Measurements from ENCODE around the gene DKC1.

Gene DKC1

DNA sequence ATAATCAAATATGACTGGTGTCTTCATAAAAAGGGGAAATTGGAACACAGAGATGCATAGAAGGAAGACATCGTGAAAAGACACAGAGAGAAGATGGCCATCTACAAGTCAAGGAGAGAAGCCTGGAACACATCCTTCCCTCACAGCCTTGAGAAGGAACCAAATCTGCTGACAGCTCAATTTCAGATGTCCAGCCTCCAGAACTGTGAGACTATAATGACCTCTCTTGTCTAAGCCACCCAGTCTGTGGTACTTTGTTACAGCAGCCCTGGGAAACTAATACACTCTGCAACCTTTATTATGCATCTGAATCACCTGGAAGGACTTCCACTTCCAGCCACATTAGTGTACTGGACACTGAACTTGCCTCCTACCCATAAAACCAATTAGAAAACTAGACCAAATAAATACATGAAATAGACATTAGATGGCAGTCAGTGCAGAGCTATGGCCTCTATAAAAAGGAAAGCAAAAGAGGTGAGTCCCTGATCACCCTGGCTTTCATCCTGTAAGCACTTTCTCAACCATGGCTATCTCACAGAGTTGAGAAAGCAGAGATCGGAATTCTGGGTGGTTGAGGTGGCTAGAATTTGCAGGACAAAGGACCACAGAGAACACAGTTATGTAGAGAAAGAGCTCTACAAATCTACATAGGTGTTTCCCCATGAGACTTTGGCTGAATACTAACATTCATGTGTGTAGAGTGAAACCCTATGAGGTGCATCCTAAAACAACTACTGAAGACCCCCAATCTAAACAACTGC, 37.5 kb upstream of the DKC1 start:
- H3K4me3 ChIP-seq: no peak overlapping the region
- no peak overlapping the region for H3K27ac ChIP-seq
- no peak overlapping the region for H3K9ac ChIP-seq (ENCODE audit: insufficient read length)
- H3K36me3 ChIP-seq (ENCODE audit: insufficient read depth, low read length): no peaks in the 10 kb centered on the region
- no peaks in the 10 kb centered on the region for H3K9me3 ChIP-seq (ENCODE audit: low read depth, low read length)
- TF ChIP-seq FOXP2 (optimal IDR thresholded peaks at IDR 0.05; ENCODE audit: control extremely low read depth, extremely low read length, insufficient read depth): no peak
- no peak for TF ChIP-seq EZH2 (IDR thresholded peaks at IDR 0.05)
- TF ChIP-seq POLR2AphosphoS5 (IDR thresholded peaks at IDR 0.05; ENCODE audit: borderline replicate concordance, low read depth, low read length): no peak
- DNase-seq (ENCODE audit: low read depth, low spot score): no peak

DNA sequence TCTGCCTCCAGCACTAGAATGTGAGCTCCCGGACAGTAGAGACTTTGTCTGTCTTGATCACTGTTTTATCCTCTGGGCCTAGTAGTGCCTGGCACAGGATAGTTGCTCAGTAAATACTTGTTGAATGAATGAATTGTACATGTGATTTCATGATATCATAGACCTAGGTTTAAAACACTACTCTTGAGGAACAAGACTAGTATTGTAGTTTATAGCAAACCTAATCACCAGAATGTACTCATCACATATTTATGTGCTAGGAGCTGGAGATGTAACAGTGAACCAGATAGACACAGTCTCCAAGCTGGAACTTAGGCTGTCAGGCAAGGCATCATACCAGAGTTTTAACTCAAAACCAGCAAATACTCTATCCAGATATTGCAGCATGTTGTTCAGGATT, 35.2 kb upstream of the DKC1 start:
- Histone ChIP-seq H3K4me3 (no peak overlapping the region), H3K9me3 (ENCODE audit: low read depth, low read length) (no peaks in the 10 kb centered on the region), H3K27ac (no peak overlapping the region), H3K9ac (ENCODE audit: insufficient read length) (no peak overlapping the region), H3K36me3 (ENCODE audit: insufficient read depth, low read length) (no peaks in the 10 kb centered on the region)
- no peak for TF ChIP-seq FOXP2 (optimal IDR thresholded peaks at IDR 0.05; ENCODE audit: control extremely low read depth, extremely low read length, insufficient read depth)
- TF ChIP-seq EZH2 (IDR thresholded peaks at IDR 0.05): no peak
- TF ChIP-seq POLR2AphosphoS5 (IDR thresholded peaks at IDR 0.05; ENCODE audit: borderline replicate concordance, low read depth, low read length): no peak
- DNase-seq (ENCODE audit: low read depth, low spot score): no peak

DNA sequence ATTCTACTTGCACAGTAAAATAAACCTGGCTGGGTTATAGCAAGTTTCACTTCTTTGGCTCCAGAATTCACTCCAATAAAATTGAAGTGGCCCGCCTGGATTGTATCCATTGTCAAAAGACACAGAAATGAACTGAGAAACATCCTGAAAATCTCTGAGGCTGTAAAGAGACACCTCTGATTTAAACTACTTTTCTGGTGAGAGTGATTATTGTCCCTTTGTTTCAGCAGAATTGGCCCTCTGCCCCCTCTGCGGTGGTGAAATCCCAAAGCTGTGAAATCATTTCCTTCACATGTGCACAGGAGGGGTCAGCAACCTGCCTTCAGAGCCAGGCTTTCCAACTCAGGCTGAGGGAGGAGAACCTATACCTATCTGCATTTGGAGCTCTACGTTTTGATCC, 34.8 kb upstream of the DKC1 start:
- Histone ChIP-seq H3K36me3 (ENCODE audit: insufficient read depth, low read length) (no peaks in the 10 kb centered on the region), H3K9me3 (ENCODE audit: low read depth, low read length) (no peaks in the 10 kb centered on the region), H3K27ac (no peak overlapping the region), H3K4me3 (no peak overlapping the region), H3K9ac (ENCODE audit: insufficient read length) (no peak overlapping the region)
- no peak for TF ChIP-seq FOXP2 (optimal IDR thresholded peaks at IDR 0.05; ENCODE audit: control extremely low read depth, extremely low read length, insufficient read depth)
- TF ChIP-seq EZH2 (IDR thresholded peaks at IDR 0.05): no peak
- TF ChIP-seq POLR2AphosphoS5 (IDR thresholded peaks at IDR 0.05; ENCODE audit: borderline replicate concordance, low read depth, low read length): no peak
- DNase-seq (ENCODE audit: low read depth, low spot score): no peak

GRCh38 chrX:154728431-154729190, 34.1 kb upstream of the DKC1 start:
- H3K27ac ChIP-seq: no peak overlapping the region

DNA sequence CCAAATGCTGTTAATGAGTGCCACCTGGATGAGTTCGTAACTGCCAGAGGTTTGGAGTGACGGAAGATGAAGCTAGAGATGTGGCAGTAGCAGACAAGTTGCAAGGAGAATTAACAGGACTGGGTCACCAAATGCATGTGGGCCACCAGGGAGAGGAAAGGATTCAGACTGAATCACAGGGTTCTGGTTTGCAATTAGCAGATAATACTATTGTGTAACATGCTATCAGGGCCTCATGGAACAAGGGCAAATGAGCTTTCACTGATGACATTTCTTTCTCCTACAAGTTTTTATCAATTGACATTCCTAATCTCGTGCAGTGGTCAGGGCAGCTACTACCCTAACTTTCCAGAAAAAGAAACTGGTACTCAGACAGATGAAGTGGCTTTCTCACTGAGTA, 33.2 kb upstream of the DKC1 start:
- H3K9ac ChIP-seq (ENCODE audit: insufficient read length): no peak overlapping the region
- no peak overlapping the region for H3K4me3 ChIP-seq
- no peaks in the 10 kb centered on the region for H3K36me3 ChIP-seq (ENCODE audit: insufficient read depth, low read length)
- TF ChIP-seq EZH2 (IDR thresholded peaks at IDR 0.05): no peak
- TF ChIP-seq FOXP2 (optimal IDR thresholded peaks at IDR 0.05; ENCODE audit: control extremely low read depth, extremely low read length, insufficient read depth): no peak
- TF ChIP-seq POLR2AphosphoS5 (IDR thresholded peaks at IDR 0.05; ENCODE audit: borderline replicate concordance, low read depth, low read length): no peak
- H3K27ac ChIP-seq: no peak overlapping the region
- no peak for DNase-seq (ENCODE audit: low read depth, low spot score)
- no peaks in the 10 kb centered on the region for H3K9me3 ChIP-seq (ENCODE audit: low read depth, low read length)

More at GRCh38 chrX:154728431-154729190, 34.1 kb upstream of the DKC1 start:
- no peak overlapping the region for H3K4me3 ChIP-seq
- H3K9ac ChIP-seq (ENCODE audit: insufficient read length): no peak overlapping the region
- no peak for TF ChIP-seq FOXP2 (optimal IDR thresholded peaks at IDR 0.05; ENCODE audit: control extremely low read depth, extremely low read length, insufficient read depth)
- no peak for TF ChIP-seq EZH2 (IDR thresholded peaks at IDR 0.05)
- TF ChIP-seq POLR2AphosphoS5 (IDR thresholded peaks at IDR 0.05; ENCODE audit: borderline replicate concordance, low read depth, low read length): no peak
- no peaks in the 10 kb centered on the region for H3K9me3 ChIP-seq (ENCODE audit: low read depth, low read length)
- DNase-seq (ENCODE audit: low read depth, low spot score): no peak
- no peaks in the 10 kb centered on the region for H3K36me3 ChIP-seq (ENCODE audit: insufficient read depth, low read length)

DNA sequence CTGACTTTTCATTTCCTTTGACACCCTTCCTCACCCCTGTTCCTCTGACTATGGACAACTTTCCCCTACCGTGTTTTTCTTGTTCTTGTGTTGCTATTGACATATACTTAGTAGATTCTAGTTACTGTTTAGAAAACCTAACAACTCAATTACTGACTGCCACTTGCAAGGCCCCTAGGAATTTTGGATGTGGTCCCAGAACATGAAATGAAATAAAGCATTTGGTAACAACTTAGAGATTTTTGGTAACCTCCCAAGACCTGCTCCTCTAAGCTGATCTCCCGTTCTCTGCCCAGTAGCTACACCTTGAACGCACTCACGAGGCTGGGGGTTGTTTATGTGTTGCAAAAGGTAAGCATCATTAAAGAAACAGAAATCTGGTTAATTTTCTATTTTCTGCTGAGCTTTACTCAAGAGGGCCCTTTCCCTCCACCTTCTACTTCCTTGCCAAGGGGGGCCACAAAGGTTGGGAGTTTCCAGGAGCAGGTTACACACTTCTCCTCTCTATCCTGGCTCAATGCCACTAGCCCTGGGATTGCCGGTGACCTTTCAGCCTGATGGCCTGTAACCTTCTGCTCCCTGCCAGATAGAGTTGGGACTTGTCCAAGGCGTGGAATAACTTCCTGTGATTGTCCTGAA, 32.3 kb upstream of the DKC1 start:
- no peak overlapping the region for H3K4me3 ChIP-seq
- no peaks in the 10 kb centered on the region for H3K36me3 ChIP-seq (ENCODE audit: insufficient read depth, low read length)
- DNase-seq (ENCODE audit: low read depth, low spot score): no peak
- no peak overlapping the region for H3K27ac ChIP-seq
- TF ChIP-seq EZH2 (IDR thresholded peaks at IDR 0.05) (no peak), FOXP2 (optimal IDR thresholded peaks at IDR 0.05; ENCODE audit: control extremely low read depth, extremely low read length, insufficient read depth) (no peak), POLR2AphosphoS5 (IDR thresholded peaks at IDR 0.05; ENCODE audit: borderline replicate concordance, low read depth, low read length) (no peak)
- no peak overlapping the region for H3K9ac ChIP-seq (ENCODE audit: insufficient read length)
- H3K9me3 ChIP-seq (ENCODE audit: low read depth, low read length): no peaks in the 10 kb centered on the region

- Histone ChIP-seq H3K9ac (ENCODE audit: insufficient read length) (no peak overlapping the region), H3K36me3 (ENCODE audit: insufficient read depth, low read length) (no peaks in the 10 kb centered on the region), H3K9me3 (ENCODE audit: low read depth, low read length) (no peaks in the 10 kb centered on the region), H3K27ac (no peak overlapping the region), H3K4me3 (no peak overlapping the region)
- no peak for TF ChIP-seq POLR2AphosphoS5 (IDR thresholded peaks at IDR 0.05; ENCODE audit: borderline replicate concordance, low read depth, low read length)
- no peak for TF ChIP-seq FOXP2 (optimal IDR thresholded peaks at IDR 0.05; ENCODE audit: control extremely low read depth, extremely low read length, insufficient read depth)
- no peak for TF ChIP-seq EZH2 (IDR thresholded peaks at IDR 0.05)
- no peak for DNase-seq (ENCODE audit: low read depth, low spot score)
Observed at GRCh38 chrX:154731184-154731583, 31.5 kb upstream of the DKC1 start.

DNA sequence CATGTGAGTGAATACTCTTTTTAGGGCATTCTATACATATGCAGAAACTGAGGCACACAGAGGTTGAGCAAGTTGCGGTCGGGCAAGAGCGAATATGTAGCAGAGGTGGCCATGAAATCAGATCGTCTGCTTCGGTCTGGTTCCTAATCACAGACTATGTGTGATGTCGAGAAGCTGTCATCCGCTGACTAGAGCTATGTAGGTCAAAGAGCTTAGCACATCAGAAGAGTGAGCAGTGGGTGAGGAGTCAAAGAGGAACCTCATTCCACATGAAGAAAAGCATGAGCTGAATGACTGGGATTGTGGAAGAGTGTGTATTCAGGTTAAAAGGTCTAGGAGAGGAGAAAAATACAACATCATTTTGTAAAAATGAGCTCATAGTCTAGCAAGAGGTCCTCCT, 30.8 kb upstream of the DKC1 start:
- Histone ChIP-seq H3K4me3 (no peak overlapping the region), H3K36me3 (ENCODE audit: insufficient read depth, low read length) (no peaks in the 10 kb centered on the region), H3K27ac (no peak overlapping the region), H3K9me3 (ENCODE audit: low read depth, low read length) (no peaks in the 10 kb centered on the region), H3K9ac (ENCODE audit: insufficient read length) (no peak overlapping the region)
- no peak for TF ChIP-seq POLR2AphosphoS5 (IDR thresholded peaks at IDR 0.05; ENCODE audit: borderline replicate concordance, low read depth, low read length)
- TF ChIP-seq FOXP2 (optimal IDR thresholded peaks at IDR 0.05; ENCODE audit: control extremely low read depth, extremely low read length, insufficient read depth): no peak
- TF ChIP-seq EZH2 (IDR thresholded peaks at IDR 0.05): no peak
- no peak for DNase-seq (ENCODE audit: low read depth, low spot score)

All from SK-N-MC (cell line).